ENCODE results near the gene GGTA1.
"Not testable (repeated sequence)": the region's sequence is repeated elsewhere in the genome, so short reads cannot be mapped to it uniquely, and the experiment has no call there.

The GGTA1 gene

DNA sequence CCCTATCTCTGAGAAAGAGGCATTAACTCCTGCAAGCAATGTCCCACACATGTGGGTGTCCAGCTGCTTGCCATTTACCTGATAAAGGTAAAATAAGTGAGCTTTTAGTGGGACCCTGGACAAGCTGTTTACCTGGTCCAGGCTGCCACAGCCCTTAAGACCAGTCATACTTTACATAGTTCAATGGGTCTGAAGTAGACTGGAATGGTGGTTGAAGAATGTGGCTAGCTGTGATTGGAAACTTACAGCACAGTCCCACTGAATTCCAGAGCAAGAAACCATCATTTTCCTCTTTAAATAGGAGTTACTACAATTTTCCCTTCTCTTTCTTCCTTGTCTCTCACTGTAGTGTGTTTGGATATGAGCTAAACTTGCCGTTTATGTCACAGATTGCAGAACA is 60.6 kb downstream of the GGTA1 start:
- Histone ChIP-seq H3K27me3 (replicated peaks; ENCODE audit: control insufficient read depth, insufficient read depth, low read length) (no peaks in the 10 kb centered on the region), H3K4me3 (replicated peaks; ENCODE audit: low read depth, low read length) (no peak overlapping the region), H3K36me3 (ENCODE audit: control insufficient read depth, insufficient read depth, low read length) (no peaks in the 10 kb centered on the region)
- TF ChIP-seq, protein P1, sequence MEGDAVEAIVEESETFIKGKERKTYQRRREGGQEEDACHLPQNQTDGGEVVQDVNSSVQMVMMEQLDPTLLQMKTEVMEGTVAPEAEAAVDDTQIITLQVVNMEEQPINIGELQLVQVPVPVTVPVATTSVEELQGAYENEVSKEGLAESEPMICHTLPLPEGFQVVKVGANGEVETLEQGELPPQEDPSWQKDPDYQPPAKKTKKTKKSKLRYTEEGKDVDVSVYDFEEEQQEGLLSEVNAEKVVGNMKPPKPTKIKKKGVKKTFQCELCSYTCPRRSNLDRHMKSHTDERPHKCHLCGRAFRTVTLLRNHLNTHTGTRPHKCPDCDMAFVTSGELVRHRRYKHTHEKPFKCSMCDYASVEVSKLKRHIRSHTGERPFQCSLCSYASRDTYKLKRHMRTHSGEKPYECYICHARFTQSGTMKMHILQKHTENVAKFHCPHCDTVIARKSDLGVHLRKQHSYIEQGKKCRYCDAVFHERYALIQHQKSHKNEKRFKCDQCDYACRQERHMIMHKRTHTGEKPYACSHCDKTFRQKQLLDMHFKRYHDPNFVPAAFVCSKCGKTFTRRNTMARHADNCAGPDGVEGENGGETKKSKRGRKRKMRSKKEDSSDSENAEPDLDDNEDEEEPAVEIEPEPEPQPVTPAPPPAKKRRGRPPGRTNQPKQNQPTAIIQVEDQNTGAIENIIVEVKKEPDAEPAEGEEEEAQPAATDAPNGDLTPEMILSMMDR (IDR thresholded peaks at IDR 0.05; ENCODE audit: insufficient read depth, low read length, poor library complexity, severe bottlenecking) = no peak
- no peak for DNase-seq (ENCODE audit: extremely low read depth, insufficient read length)

GRCh38 chr9:121437891-121438290 is 61.8 kb downstream of the GGTA1 start:
- Histone ChIP-seq H3K4me3 (replicated peaks; ENCODE audit: low read depth, low read length) (no peak overlapping the region), H3K36me3 (ENCODE audit: control insufficient read depth, insufficient read depth, low read length) (no peaks in the 10 kb centered on the region), H3K27me3 (replicated peaks; ENCODE audit: control insufficient read depth, insufficient read depth, low read length) (no peaks in the 10 kb centered on the region)
- TF ChIP-seq, protein P1 (IDR thresholded peaks at IDR 0.05; ENCODE audit: insufficient read depth, low read length, poor library complexity, severe bottlenecking) = no peak
- no peak for DNase-seq (ENCODE audit: extremely low read depth, insufficient read length)

- not testable (repeated sequence) for H3K4me3 ChIP-seq (replicated peaks; ENCODE audit: low read depth, low read length); DNase-seq (ENCODE audit: extremely low read depth, insufficient read length); H3K27me3 ChIP-seq (replicated peaks; ENCODE audit: control insufficient read depth, insufficient read depth, low read length)
These were observed 62.6 kb downstream of the GGTA1 start for GRCh38 chr9:121437046-121437445.

GRCh38 chr9:121434969-121435368 is 64.7 kb downstream of the GGTA1 start:
- TF ChIP-seq, protein P1 (IDR thresholded peaks at IDR 0.05; ENCODE audit: insufficient read depth, low read length, poor library complexity, severe bottlenecking) = no peak
- DNase-seq (ENCODE audit: extremely low read depth, insufficient read length) = no peak
- Histone ChIP-seq H3K36me3 (ENCODE audit: control insufficient read depth, insufficient read depth, low read length) (no peaks in the 10 kb centered on the region), H3K4me3 (replicated peaks; ENCODE audit: low read depth, low read length) (no peak overlapping the region), H3K27me3 (replicated peaks; ENCODE audit: control insufficient read depth, insufficient read depth, low read length) (no peaks in the 10 kb centered on the region)

More at GRCh38 chr9:121437046-121437445, 62.6 kb downstream of the GGTA1 start:
- H3K36me3 ChIP-seq (ENCODE audit: control insufficient read depth, insufficient read depth, low read length) = not testable (repeated sequence)

- no peaks in the 10 kb centered on the region for H3K27me3 ChIP-seq (replicated peaks; ENCODE audit: control insufficient read depth, insufficient read depth, low read length)
- DNase-seq (ENCODE audit: extremely low read depth, insufficient read length) = no peak
These were observed 71.7 kb downstream of the GGTA1 start for GRCh38 chr9:121427899-121428298.

GRCh38 chr9:121424024-121424432 is 75.6 kb downstream of the GGTA1 start:
- DNase-seq (ENCODE audit: extremely low read depth, insufficient read length) = no peak
- H3K27me3 ChIP-seq (replicated peaks; ENCODE audit: control insufficient read depth, insufficient read depth, low read length) = no peaks in the 10 kb centered on the region
- no peak overlapping the region for H3K4me3 ChIP-seq (replicated peaks; ENCODE audit: low read depth, low read length)
- TF ChIP-seq, protein P1 (IDR thresholded peaks at IDR 0.05; ENCODE audit: insufficient read depth, low read length, poor library complexity, severe bottlenecking) = no peak
- H3K36me3 ChIP-seq (ENCODE audit: control insufficient read depth, insufficient read depth, low read length) = no peaks in the 10 kb centered on the region

More at GRCh38 chr9:121427899-121428298, 71.7 kb downstream of the GGTA1 start:
- TF ChIP-seq, protein P1 (IDR thresholded peaks at IDR 0.05; ENCODE audit: insufficient read depth, low read length, poor library complexity, severe bottlenecking) = no peak
- Histone ChIP-seq H3K4me3 (replicated peaks; ENCODE audit: low read depth, low read length) (no peak overlapping the region), H3K36me3 (ENCODE audit: control insufficient read depth, insufficient read depth, low read length) (no peaks in the 10 kb centered on the region)

All from GM06990 (cell line).